HEK293 (cell line): Measurements from ENCODE around the gene SYTL3.

Experiments
- KLF16 ChIP-seq: fragments of 450-650 bp; formaldehyde crosslinking; IDR thresholded peaks from 2 replicates; pipeline ENCODE4 v1.5.1; 2017; ENCODE audit warnings: missing biosample characterization, missing genetic modification characterization
- MZF1 ChIP-seq: fragments of 450-650 bp; formaldehyde crosslinking; IDR thresholded peaks from 2 replicates; pipeline ENCODE4 v1.5.1; 2017; ENCODE audit warnings: missing biosample characterization, missing genetic modification characterization, borderline replicate concordance
- ZBTB8A ChIP-seq: fragments of 450-650 bp; formaldehyde crosslinking; IDR thresholded peaks from 2 replicates; pipeline ENCODE4 v1.5.1; 2016; ENCODE audit warnings: missing biosample characterization, missing genetic modification characterization
- ZNF544 ChIP-seq: fragments of 450-650 bp; formaldehyde crosslinking; IDR thresholded peaks from 2 replicates; pipeline ENCODE4 v1.5.0; 2017; ENCODE audit warnings: missing biosample characterization, missing genetic modification characterization
- ZNF654 ChIP-seq: fragments of 450-650 bp; formaldehyde crosslinking; IDR thresholded peaks from 2 replicates; pipeline ENCODE4 v1.5.1; 2016; ENCODE audit warnings: low read depth, missing biosample characterization, missing genetic modification characterization
- ZNF777 ChIP-seq: fragments of 450-650 bp; formaldehyde crosslinking; IDR thresholded peaks from 2 replicates; pipeline ENCODE4 v1.5.1; 2017; ENCODE audit warnings: missing biosample characterization, missing genetic modification characterization, borderline replicate concordance
- TF ChIP-seq, protein P1 (sequence below): fragments of 450-650 bp; formaldehyde crosslinking; IDR thresholded peaks from 2 replicates; pipeline ENCODE4 v1.5.0; 2017; ENCODE audit warnings: missing biosample characterization, missing genetic modification characterization, borderline replicate concordance
- TF ChIP-seq, protein P2 (sequence below): fragments of 450-650 bp; formaldehyde crosslinking; IDR thresholded peaks from 2 replicates; pipeline ENCODE4 v1.5.1; 2016; ENCODE audit warnings: missing biosample characterization, missing genetic modification characterization
- TF ChIP-seq, protein P3 (sequence below): fragments of 450-650 bp; formaldehyde crosslinking; IDR thresholded peaks from 2 replicates; pipeline ENCODE4 v1.5.1; 2016; ENCODE audit warnings: missing biosample characterization, missing genetic modification characterization, low read depth
- TF ChIP-seq, protein P4 (sequence below): fragments of 450-650 bp; formaldehyde crosslinking; IDR thresholded peaks from 2 replicates; pipeline ENCODE4 v1.5.1; 2016; ENCODE audit warnings: missing biosample characterization, missing genetic modification characterization
- TF ChIP-seq, protein P5 (sequence below): fragments of 450-650 bp; formaldehyde crosslinking; IDR thresholded peaks from 2 replicates; pipeline ENCODE4 v1.5.1; 2016; ENCODE audit warnings: missing biosample characterization, missing genetic modification characterization
- TF ChIP-seq, protein P6 (sequence below): fragments of 450-650 bp; formaldehyde crosslinking; IDR thresholded peaks from 2 replicates; pipeline ENCODE4 v1.5.1; 2016; ENCODE audit warnings: missing biosample characterization, missing genetic modification characterization
- TF ChIP-seq, protein P7 (sequence below): fragments of 450-650 bp; formaldehyde crosslinking; IDR thresholded peaks from 2 replicates; pipeline ENCODE4 v1.5.1; 2016; ENCODE audit warnings: missing biosample characterization, missing genetic modification characterization
- TF ChIP-seq, protein P8 (sequence below): fragments of 450-650 bp; formaldehyde crosslinking; IDR thresholded peaks from 2 replicates; pipeline ENCODE4 v1.5.1; 2017; ENCODE audit warnings: missing biosample characterization, missing genetic modification characterization
- TF ChIP-seq, protein P9 (sequence below): fragments of 450-650 bp; formaldehyde crosslinking; IDR thresholded peaks from 2 replicates; pipeline ENCODE4 v1.5.1; 2016; ENCODE audit warnings: missing biosample characterization, missing genetic modification characterization

SYTL3 gene

DNA sequence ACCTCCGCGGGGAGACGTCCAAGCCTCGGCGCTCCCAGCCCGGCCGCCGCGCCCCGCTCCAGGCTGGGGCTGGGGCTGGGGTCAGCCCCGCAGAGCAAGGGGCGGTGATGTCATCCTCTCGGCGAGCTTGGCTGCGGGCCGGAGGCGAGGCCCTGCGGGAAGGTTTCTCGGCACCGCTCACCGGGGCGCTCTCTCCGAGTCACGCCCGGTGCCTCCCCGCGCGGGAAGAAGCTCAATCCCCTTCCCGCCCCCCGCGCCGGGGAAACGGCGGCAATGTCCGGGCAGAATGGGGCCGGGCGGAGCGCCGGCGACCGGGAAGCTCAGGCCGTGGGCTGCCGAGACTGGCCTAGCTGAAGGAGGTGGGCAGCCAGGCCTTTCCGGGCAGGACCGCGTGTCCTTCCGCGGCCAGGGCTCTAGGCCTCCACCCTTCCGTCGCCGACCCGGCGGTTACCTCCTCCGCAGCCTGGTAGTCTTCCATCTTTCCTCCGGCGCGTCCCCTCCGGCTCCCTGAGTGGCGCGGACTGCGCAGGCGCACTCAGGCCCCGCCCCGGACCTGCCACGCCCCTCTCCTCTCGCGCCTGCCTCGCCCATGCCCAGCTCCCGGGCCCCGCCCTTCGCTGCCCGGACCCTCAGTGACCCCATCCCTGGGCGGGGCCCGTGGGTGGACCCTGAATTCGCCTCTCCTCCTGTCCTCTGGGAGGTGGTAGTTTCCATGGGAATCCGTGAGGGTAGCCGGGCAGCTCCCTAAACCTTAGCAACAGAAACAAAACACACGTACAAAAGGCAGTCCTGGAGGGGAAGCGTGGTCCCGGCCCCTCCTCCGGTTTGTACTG is 5.4 kb upstream of the SYTL3 start, which contains the start of gene DYNLT1 (continued):
- TF ChIP-seq, protein P1, sequence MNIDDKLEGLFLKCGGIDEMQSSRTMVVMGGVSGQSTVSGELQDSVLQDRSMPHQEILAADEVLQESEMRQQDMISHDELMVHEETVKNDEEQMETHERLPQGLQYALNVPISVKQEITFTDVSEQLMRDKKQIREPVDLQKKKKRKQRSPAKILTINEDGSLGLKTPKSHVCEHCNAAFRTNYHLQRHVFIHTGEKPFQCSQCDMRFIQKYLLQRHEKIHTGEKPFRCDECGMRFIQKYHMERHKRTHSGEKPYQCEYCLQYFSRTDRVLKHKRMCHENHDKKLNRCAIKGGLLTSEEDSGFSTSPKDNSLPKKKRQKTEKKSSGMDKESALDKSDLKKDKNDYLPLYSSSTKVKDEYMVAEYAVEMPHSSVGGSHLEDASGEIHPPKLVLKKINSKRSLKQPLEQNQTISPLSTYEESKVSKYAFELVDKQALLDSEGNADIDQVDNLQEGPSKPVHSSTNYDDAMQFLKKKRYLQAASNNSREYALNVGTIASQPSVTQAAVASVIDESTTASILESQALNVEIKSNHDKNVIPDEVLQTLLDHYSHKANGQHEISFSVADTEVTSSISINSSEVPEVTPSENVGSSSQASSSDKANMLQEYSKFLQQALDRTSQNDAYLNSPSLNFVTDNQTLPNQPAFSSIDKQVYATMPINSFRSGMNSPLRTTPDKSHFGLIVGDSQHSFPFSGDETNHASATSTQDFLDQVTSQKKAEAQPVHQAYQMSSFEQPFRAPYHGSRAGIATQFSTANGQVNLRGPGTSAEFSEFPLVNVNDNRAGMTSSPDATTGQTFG: no peak
- TF ChIP-seq, protein P2, sequence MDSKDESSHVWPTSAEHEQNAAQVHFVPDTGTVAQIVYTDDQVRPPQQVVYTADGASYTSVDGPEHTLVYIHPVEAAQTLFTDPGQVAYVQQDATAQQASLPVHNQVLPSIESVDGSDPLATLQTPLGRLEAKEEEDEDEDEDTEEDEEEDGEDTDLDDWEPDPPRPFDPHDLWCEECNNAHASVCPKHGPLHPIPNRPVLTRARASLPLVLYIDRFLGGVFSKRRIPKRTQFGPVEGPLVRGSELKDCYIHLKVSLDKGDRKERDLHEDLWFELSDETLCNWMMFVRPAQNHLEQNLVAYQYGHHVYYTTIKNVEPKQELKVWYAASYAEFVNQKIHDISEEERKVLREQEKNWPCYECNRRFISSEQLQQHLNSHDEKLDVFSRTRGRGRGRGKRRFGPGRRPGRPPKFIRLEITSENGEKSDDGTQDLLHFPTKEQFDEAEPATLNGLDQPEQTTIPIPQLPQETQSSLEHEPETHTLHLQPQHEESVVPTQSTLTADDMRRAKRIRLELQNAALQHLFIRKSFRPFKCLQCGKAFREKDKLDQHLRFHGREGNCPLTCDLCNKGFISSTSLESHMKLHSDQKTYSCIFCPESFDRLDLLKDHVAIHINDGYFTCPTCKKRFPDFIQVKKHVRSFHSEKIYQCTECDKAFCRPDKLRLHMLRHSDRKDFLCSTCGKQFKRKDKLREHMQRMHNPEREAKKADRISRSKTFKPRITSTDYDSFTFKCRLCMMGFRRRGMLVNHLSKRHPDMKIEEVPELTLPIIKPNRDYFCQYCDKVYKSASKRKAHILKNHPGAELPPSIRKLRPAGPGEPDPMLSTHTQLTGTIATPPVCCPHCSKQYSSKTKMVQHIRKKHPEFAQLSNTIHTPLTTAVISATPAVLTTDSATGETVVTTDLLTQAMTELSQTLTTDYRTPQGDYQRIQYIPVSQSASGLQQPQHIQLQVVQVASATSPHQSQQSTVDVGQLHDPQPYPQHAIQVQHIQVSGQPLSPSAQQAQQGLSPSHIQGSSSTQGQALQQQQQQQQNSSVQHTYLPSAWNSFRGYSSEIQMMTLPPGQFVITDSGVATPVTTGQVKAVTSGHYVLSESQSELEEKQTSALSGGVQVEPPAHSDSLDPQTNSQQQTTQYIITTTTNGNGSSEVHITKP (tag by site-specific recombination): peak; percentile 91
- TF ChIP-seq ZNF544 (tag by site-specific recombination) (no peak), KLF16 (tag by site-specific recombination) (peak; percentile 94), MZF1 (tag by site-specific recombination) (peak; percentile 73), ZNF654 (tag by site-specific recombination) (no peak), ZBTB8A (tag by site-specific recombination) (peak; percentile 62), ZNF777 (tag by site-specific recombination) (no peak)
- TF ChIP-seq, protein P3, sequence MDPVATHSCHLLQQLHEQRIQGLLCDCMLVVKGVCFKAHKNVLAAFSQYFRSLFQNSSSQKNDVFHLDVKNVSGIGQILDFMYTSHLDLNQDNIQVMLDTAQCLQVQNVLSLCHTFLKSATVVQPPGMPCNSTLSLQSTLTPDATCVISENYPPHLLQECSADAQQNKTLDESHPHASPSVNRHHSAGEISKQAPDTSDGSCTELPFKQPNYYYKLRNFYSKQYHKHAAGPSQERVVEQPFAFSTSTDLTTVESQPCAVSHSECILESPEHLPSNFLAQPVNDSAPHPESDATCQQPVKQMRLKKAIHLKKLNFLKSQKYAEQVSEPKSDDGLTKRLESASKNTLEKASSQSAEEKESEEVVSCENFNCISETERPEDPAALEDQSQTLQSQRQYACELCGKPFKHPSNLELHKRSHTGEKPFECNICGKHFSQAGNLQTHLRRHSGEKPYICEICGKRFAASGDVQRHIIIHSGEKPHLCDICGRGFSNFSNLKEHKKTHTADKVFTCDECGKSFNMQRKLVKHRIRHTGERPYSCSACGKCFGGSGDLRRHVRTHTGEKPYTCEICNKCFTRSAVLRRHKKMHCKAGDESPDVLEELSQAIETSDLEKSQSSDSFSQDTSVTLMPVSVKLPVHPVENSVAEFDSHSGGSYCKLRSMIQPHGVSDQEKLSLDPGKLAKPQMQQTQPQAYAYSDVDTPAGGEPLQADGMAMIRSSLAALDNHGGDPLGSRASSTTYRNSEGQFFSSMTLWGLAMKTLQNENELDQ (tag by site-specific recombination): no peak
- TF ChIP-seq, protein P4, sequence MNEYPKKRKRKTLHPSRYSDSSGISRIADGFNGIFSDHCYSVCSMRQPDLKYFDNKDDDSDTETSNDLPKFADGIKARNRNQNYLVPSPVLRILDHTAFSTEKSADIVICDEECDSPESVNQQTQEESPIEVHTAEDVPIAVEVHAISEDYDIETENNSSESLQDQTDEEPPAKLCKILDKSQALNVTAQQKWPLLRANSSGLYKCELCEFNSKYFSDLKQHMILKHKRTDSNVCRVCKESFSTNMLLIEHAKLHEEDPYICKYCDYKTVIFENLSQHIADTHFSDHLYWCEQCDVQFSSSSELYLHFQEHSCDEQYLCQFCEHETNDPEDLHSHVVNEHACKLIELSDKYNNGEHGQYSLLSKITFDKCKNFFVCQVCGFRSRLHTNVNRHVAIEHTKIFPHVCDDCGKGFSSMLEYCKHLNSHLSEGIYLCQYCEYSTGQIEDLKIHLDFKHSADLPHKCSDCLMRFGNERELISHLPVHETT: 0 out of 2 replicates have a peak, but pooled peaks have one; percentile 74
- TF ChIP-seq, protein P5, sequence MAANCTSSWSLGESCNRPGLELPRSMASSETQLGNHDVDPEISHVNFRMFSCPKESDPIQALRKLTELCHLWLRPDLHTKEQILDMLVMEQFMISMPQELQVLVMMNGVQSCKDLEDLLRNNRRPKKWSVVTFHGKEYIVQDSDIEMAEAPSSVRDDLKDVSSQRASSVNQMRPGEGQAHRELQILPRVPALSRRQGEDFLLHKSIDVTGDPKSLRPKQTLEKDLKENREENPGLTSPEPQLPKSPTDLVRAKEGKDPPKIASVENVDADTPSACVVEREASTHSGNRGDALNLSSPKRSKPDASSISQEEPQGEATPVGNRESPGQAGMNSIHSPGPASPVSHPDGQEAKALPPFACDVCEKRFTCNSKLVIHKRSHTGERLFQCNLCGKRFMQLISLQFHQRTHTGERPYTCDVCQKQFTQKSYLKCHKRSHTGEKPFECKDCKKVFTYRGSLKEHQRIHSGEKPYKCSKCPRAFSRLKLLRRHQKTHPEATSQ: peak; percentile 81; the same call in 1 of the 2 replicates
- TF ChIP-seq, protein P6, sequence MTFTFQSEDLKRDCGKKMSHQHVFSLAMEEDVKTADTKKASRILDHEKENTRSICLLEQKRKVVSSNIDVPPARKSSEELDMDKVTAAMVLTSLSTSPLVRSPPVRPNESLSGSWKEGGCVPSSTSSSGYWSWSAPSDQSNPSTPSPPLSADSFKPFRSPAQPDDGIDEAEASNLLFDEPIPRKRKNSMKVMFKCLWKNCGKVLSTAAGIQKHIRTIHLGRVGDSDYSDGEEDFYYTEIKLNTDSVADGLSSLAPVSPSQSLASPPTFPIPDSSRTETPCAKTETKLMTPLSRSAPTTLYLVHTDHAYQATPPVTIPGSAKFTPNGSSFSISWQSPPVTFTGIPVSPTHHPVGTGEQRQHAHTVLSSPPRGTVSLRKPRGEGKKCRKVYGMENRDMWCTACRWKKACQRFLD (tag by site-specific recombination): no peak
- TF ChIP-seq, protein P7, sequence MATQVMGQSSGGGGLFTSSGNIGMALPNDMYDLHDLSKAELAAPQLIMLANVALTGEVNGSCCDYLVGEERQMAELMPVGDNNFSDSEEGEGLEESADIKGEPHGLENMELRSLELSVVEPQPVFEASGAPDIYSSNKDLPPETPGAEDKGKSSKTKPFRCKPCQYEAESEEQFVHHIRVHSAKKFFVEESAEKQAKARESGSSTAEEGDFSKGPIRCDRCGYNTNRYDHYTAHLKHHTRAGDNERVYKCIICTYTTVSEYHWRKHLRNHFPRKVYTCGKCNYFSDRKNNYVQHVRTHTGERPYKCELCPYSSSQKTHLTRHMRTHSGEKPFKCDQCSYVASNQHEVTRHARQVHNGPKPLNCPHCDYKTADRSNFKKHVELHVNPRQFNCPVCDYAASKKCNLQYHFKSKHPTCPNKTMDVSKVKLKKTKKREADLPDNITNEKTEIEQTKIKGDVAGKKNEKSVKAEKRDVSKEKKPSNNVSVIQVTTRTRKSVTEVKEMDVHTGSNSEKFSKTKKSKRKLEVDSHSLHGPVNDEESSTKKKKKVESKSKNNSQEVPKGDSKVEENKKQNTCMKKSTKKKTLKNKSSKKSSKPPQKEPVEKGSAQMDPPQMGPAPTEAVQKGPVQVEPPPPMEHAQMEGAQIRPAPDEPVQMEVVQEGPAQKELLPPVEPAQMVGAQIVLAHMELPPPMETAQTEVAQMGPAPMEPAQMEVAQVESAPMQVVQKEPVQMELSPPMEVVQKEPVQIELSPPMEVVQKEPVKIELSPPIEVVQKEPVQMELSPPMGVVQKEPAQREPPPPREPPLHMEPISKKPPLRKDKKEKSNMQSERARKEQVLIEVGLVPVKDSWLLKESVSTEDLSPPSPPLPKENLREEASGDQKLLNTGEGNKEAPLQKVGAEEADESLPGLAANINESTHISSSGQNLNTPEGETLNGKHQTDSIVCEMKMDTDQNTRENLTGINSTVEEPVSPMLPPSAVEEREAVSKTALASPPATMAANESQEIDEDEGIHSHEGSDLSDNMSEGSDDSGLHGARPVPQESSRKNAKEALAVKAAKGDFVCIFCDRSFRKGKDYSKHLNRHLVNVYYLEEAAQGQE (tag by site-specific recombination): peak; percentile 66
- TF ChIP-seq, protein P8, sequence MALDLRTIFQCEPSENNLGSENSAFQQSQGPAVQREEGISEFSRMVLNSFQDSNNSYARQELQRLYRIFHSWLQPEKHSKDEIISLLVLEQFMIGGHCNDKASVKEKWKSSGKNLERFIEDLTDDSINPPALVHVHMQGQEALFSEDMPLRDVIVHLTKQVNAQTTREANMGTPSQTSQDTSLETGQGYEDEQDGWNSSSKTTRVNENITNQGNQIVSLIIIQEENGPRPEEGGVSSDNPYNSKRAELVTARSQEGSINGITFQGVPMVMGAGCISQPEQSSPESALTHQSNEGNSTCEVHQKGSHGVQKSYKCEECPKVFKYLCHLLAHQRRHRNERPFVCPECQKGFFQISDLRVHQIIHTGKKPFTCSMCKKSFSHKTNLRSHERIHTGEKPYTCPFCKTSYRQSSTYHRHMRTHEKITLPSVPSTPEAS (tag by site-specific recombination): no peak
- TF ChIP-seq, protein P9, sequence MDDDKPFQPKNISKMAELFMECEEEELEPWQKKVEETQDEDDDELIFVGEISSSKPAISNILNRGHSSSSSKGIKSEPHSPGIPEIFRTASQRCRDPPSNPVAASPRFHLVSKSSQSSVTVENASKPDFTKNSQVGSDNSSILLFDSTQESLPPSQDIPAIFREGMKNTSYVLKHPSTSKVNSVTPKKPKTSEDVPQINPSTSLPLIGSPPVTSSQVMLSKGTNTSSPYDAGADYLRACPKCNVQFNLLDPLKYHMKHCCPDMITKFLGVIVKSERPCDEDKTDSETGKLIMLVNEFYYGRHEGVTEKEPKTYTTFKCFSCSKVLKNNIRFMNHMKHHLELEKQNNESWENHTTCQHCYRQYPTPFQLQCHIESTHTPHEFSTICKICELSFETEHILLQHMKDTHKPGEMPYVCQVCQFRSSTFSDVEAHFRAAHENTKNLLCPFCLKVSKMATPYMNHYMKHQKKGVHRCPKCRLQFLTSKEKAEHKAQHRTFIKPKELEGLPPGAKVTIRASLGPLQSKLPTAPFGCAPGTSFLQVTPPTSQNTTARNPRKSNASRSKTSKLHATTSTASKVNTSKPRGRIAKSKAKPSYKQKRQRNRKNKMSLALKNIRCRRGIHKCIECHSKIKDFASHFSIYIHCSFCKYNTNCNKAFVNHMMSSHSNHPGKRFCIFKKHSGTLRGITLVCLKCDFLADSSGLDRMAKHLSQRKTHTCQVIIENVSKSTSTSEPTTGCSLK (tag by site-specific recombination): no peak
